Measurements from ENCODE around the gene MYPN.

MYPN gene

DNA sequence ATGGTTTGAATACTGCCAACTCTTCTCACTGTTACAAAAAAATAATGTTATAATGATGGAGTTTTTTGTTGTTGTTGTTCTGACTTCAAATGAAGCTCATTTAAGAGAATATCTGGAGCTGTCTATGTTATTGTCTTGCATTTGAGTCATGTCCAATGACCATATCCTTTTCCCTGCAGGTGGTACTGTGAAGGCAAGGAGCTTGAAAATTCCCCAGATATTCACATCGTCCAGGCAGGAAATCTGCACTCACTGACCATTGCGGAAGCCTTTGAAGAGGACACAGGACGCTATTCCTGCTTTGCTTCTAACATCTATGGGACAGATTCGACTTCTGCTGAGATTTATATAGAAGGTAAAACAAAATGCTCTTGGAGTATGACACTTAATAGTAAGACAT, 33.5 kb downstream of the MYPN start:
- H3K36me3 ChIP-seq = no peaks in the 10 kb centered on the region
- DNase-seq = no peak
- no peaks in the 10 kb centered on the region for H3K4me1 ChIP-seq
- no peaks in the 10 kb centered on the region for H3K27me3 ChIP-seq
- no peak overlapping the region for H3K4me3 ChIP-seq
- no peaks in the 10 kb centered on the region for H3K9me3 ChIP-seq
- H3K27ac ChIP-seq = no peak overlapping the region
- TF ChIP-seq, protein P1, sequence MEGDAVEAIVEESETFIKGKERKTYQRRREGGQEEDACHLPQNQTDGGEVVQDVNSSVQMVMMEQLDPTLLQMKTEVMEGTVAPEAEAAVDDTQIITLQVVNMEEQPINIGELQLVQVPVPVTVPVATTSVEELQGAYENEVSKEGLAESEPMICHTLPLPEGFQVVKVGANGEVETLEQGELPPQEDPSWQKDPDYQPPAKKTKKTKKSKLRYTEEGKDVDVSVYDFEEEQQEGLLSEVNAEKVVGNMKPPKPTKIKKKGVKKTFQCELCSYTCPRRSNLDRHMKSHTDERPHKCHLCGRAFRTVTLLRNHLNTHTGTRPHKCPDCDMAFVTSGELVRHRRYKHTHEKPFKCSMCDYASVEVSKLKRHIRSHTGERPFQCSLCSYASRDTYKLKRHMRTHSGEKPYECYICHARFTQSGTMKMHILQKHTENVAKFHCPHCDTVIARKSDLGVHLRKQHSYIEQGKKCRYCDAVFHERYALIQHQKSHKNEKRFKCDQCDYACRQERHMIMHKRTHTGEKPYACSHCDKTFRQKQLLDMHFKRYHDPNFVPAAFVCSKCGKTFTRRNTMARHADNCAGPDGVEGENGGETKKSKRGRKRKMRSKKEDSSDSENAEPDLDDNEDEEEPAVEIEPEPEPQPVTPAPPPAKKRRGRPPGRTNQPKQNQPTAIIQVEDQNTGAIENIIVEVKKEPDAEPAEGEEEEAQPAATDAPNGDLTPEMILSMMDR (IDR thresholded peaks at IDR 0.05) = no peak
- intact Hi-C loops (cut with DNase I; ENCODE audit: low total_unique reads) = no loop called here

DNA sequence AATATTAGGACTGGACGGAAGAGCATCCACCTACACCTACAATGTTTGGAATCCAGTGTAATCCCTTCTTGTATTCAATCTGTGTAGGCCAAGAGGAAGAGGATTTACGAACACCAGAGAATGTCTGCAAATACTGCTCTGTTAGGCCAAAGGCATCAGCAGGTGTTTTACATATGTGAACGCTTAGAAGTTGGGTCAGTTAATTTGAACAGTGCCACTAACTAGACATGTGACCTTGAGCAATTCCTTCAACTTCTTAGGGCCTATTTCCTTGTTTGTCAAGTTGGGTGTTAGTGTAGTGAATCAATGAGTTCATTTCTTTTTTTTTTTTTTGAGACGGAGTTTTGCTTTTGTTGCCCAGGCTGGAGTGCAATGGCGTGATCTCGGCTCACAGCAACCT, 35.4 kb downstream of the MYPN start:
- no peak overlapping the region for H3K4me3 ChIP-seq
- TF ChIP-seq, protein P1 (IDR thresholded peaks at IDR 0.05) = no peak
- intact Hi-C loops (cut with DNase I; ENCODE audit: low total_unique reads) = no loop called here
- no peaks in the 10 kb centered on the region for H3K9me3 ChIP-seq
- H3K27ac ChIP-seq = no peak overlapping the region
- no peaks in the 10 kb centered on the region for H3K36me3 ChIP-seq
- no peaks in the 10 kb centered on the region for H3K4me1 ChIP-seq
- no peak for DNase-seq
- no peaks in the 10 kb centered on the region for H3K27me3 ChIP-seq

DNA sequence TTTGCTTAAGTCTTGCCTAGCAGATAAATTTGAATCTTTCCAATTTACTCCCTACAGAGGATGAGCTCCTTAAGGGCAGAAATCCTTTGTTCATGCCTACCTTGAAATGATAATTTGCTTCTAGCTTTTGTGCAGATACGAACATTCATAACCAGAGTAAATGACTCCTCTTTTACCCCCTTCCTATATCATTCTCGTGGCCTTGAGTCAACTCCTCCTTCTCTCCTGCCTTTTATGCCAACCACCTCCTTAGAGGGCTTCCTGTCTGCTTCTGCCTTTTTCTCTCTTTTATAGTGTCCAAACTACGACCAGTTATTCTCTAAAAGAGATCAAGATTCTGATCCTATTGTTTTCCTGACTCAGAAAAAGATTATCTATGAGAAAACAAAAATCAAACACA, 36.4 kb downstream of the MYPN start:
- H3K9me3 ChIP-seq = no peaks in the 10 kb centered on the region
- TF ChIP-seq, protein P1 (IDR thresholded peaks at IDR 0.05) = no peak
- no peaks in the 10 kb centered on the region for H3K27me3 ChIP-seq
- H3K4me3 ChIP-seq = no peak overlapping the region
- no peaks in the 10 kb centered on the region for H3K4me1 ChIP-seq
- H3K36me3 ChIP-seq = no peaks in the 10 kb centered on the region
- H3K27ac ChIP-seq = no peak overlapping the region
- intact Hi-C loops (cut with DNase I; ENCODE audit: low total_unique reads) = no loop called here
- no peak for DNase-seq

DNA sequence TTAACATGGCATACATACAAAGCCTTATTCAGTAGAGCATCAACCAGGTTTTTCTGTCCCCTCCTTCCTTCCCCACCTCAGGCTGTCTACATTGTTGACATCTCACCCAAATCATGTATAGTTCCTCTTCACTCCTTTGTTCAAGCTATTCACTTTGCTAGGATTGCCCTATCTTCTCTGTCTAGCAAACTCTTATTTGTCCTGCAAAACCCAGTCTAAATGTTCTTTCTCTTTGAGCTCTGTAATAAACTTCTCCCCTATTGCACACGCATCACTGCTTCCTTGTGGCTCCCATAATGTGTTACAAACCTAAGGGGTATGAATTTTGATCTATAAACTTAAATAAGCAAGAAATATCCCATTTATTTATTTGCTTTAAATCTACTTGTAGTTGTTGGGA, 36.8 kb downstream of the MYPN start:
- TF ChIP-seq, protein P1 (IDR thresholded peaks at IDR 0.05) = no peak
- DNase-seq = no peak
- H3K9me3 ChIP-seq = no peaks in the 10 kb centered on the region
- intact Hi-C loops (cut with DNase I; ENCODE audit: low total_unique reads) = no loop called here
- H3K4me3 ChIP-seq = no peak overlapping the region
- no peaks in the 10 kb centered on the region for H3K4me1 ChIP-seq
- H3K27me3 ChIP-seq = no peaks in the 10 kb centered on the region
- H3K36me3 ChIP-seq = no peaks in the 10 kb centered on the region
- no peak overlapping the region for H3K27ac ChIP-seq

DNA sequence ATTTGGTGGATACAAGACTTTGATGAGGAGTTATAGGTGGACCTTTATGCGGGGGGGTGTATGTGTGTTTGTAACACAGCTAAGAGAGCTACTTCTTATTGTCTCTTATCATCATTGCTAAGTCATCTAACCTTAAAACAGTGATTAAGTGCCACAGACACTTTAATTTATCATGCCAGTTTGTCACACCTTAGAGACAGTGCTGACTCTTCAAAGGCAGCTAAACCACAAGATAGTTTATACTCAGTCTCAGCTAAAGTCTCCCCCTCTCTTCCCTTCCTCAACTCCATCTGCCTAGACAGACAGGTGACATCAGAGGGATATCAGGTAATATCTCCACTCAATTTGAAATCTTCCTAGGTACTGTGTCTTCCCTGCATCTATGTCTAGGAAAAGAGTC, 42.2 kb downstream of the MYPN start:
- TF ChIP-seq, protein P1 (IDR thresholded peaks at IDR 0.05) = no peak
- no peaks in the 10 kb centered on the region for H3K36me3 ChIP-seq
- no peaks in the 10 kb centered on the region for H3K27me3 ChIP-seq
- no peak for DNase-seq
- peaks cover 0 to 17% (median 10%) of the 10 kb centered on the region in 4 donors for H3K4me1 ChIP-seq
- intact Hi-C loops (cut with DNase I; ENCODE audit: low total_unique reads) = no loop called here
- H3K9me3 ChIP-seq = no peaks in the 10 kb centered on the region
- no peak overlapping the region for H3K27ac ChIP-seq
- no peak overlapping the region for H3K4me3 ChIP-seq
